HG03060 (cell line): Measurements from ENCODE around the gene EIF4E1B.
A peak's percentile ranks its signal among the peaks of the same experiment; 100 is the strongest.

Experiments
- ATAC-seq: cut with Tn5 transposase; IDR thresholded peaks from one replicate; pipeline ENCODE4 v1.9.1; 2021; ENCODE audit warnings: low read depth, moderate number of reproducible peaks; ENCODE audit not compliant: unreplicated experiment

EIF4E1B gene

DNA sequence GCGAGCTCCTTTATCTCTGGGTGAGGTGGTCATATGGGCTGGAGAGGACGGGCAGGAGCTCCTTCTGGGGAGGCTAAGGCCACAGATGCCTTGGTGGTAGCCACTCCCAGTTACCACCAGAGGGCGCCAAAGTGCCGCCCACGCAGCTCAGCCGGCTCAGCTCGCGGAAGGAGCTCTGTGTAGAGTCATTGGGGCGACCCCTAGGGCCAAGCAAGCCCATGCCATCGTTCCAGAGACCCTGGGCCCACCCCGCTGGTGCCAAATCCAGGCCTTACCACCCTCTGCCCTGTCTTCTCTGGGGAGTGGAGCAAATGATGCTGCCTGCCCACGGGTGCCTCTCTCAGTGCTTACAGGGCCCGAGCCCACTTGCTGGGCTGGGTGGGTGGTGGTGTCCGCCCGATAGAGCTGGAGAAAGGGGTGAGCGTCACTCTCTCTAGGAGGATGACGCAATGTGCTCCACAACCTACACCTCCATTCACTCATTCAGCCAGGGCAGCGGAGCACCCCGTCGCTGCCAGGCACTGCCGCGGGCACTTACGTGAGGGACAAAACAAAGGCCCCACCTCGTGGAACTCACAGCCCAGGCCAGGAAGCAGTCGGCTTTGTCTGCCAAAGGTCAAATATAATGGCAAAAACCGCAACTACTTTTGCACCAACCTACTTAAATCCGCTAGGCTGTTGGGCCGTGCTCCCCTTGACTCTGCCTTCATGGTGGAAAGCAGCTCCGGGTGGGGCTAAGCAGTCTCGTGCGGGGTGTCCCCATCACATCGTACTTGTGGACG is 30.6 kb downstream of the EIF4E1B start:
- ATAC-seq: peak; percentile 36

DNA sequence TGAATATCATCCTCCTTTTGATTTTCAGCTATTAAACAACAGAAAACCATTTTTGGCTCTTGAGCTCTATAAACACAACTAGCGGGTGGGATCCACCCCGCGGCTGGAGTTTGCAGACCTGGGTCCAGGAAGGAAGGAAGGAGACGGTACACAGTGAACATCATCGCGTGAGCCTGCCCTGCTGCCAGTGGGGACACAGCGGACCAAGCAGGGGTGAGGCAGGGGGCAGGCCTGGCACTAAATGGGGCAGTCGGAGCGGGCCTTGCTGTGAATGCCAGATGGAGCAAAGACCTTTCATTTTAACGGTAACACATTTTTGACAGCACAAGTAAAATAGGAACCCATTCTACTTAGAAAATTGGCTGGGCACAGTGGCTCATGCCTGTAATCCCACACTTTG is 31.2 kb downstream of the EIF4E1B start:
- ATAC-seq: no peak

DNA sequence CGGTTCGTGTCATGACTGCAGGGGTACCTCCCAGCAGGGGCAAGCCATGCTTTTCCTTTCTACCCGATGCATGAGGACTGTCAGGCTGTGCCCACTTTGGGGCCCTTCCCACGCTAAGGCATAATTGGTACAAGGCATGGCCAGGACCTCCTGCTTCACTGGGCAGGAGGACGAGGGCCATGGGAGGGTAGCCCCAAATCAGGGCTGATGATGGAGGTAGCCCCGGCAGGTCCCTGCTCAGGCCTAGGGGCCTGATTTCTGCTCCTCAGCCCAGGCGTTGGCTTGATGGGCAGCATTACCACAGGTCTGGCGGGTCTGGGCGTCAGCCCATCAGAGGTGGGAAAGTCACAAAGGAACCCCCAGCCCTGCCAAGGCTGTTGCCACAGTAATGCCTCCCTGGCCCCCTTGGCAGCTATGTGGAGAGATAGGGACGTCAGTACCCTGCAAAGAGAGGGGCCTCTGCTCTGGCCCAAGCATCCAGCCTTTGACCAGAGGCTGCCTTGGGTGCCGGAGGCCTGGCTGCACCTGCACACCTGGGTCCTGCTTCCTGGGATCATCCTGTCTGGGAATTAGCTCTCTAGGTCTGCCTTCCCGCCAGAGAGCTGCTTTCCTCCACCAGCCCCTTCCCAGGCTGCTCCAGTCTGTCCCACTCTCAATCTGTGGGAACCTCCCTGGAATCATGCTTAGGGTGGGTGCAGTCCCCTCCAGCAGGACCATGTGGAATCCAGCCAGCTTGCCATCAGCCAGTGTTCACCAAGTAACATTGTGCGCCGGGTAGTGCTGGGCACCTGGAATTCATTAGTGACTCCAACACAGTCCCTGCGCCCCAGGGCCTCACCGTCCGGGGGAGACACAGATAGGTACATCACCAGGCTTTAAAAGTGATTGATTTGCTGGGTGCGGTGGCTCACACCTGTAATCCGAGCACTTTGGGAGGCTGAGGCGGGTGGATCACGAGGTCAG is 32.2 kb downstream of the EIF4E1B start:
- ATAC-seq: no peak

DNA sequence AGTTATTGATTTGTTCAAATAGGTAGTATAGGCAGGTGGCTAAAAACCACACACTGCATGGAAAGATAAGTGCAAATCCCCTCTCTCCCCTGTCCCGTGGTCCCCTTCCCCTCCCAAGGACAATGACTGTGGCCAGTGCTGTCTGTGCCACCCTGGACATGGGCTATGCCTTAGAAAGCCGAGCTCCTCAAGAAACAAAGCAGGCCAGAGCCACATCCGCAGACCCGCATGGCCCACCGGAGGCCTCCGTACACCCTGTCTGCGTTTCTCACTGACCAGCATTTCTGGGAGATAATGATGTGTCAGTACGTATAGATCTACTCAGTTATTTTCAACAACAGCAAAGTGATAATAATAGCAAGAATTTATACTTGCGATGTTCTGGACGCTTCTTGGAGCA is 33.1 kb downstream of the EIF4E1B start:
- no peak for ATAC-seq

DNA sequence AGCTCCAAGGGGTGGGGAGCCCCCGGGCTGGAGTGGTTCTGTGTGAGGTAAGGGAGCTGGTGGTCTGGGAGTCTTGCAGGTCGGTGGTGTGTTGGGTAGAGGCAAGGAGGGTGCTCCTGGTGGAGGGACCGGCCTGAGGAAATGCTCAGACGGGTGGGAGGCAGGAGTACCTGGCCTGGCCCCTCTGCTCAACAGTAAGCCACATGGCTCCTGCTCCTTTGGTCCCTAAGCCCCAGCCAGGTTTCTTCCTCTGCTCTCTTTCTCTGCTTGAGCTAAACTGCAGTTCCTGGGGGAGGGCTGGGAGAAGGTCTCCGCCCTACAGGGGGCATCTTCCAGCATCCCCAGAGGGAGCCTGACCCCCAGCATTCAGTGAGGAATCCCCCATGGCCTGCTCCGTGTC is 34.0 kb downstream of the EIF4E1B start:
- no peak for ATAC-seq

DNA sequence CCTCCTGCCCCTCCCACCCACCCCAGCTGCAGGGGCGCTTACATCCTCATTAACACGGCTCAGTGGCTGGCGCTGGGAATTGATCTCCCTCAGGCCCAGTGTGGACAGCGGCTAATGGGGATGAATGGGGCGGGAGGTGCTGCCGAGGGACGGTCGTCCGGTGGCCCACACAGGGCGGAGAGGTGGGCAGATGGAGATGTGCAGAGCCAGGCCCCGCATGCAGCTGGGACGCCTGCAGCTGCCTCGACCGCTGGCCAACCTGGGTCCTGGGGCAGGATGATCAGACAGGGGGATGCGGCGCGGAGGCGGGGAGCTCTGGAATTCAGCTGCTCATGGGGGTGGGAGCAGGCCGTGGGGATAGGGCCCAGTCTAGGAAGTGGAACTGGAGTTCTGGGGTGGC is 34.4 kb downstream of the EIF4E1B start:
- no peak for ATAC-seq

DNA sequence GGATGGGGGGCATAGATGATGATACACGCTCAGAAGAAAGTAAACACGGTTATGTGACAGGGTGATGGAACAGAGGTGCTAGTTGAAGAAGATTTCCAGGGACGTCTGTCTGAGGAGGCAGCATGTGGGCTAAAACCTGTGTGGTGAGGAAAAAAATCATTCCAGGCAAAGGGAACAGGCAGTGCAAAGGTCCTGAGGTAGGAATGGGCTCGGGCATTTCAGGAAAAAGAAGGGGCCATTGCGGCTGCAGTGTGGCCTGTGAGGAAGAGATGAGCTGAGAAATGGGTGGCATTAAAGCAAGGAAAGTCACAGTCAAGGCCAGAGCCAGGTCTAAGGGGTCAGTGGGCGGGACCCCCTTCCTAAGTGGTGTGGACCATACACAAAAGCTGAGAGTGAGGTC is 35.0 kb downstream of the EIF4E1B start:
- ATAC-seq: no peak

DNA sequence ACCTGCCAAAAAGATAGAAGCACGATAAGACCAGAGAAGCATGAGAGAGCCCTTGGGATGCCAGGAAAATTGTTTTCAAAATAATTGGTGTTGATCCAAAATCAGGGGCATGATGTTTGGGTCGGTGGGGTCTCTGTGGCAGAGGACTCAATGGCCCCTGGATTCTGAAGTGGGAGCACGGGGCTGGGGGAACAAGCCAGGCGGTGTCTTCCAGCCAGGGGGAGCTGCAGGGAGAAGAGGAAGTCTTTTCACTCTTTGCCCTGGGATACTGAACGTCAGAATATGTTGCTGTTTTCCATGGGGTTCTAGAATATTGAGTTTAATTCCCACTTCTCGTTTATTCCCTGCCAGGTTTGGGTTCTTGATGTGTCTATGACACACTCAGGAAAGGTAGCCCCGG is 37.2 kb downstream of the EIF4E1B start:
- no peak for ATAC-seq

DNA sequence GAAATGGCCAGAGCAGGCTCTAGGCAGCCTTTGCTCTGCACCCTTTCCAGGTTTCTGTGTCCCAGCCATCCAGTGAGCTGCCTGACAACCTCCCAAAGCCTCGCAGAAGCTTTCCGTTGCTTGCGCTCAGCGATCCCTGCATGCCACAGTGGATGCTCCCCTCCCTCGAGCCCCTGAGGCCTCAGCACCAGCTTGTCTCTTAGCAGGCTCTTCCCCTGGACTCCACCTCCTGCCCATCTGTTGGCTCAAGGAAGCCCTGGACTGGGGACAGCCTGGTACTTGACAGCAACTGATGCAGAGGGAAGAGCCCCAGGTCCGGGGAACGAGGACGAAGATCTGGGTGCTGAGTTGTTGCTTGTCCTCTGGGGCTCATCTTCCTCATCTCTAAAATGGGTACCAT is 40.0 kb downstream of the EIF4E1B start:
- ATAC-seq: no peak

DNA sequence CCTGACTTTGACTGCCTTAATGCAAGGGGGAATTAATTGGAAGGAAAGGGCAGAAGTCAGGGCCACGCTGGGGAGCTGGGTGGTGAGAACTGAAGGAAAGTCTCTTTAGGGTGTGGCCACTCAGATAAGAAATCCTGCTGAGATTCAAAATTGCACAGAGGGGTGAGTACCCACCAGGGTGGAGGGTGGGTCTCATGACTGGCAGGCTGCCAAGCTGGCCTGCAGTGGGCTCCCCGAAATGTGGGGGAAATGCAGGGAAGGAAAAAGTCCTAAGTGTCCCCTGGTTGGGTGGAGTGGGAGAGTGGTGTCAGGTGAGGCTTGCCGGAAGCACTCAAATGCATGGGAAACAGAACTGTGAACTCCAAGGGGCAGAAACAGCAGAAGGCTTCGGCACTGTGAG is 40.9 kb downstream of the EIF4E1B start:
- ATAC-seq: no peak

DNA sequence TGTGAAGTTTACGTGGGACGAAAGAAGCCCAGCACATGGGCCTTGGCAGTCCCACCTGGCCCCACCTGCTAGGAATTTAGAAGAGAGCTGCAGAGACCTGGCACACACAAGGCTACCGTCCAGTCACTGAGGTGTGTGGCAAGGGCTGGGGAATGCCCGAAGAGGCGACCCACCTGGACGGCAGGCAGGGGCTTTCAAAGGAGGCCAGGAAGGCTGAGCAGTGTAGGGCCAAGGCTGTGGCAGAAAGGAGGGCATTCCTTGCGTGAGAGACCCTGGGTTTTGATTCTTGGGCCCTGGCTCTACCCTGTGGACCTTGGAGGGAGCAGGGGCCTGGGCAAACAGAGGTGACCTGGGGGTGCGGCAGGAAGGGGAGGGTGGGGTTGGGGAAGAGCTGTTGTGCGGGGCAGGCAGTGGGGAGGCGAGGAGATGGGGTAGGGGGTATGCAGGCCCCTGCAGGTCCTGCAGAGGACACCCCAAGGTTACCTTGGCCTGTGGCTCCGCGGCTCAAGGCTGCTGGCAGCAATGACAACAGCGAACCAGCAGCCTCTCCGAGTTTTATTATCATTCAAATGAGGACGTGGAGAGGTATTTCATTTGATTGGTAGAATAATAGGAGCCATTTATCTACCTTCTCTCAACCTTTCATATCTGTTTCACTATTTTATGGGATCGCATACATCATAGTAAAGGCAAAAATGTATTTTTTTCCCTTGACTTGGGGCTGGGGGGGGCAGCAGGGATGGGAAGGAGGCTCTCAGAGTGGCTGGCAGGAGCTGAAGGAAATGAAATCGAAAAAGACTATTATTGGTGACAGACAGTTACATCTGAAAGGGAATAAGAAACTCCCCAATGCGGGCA is 41.6 kb downstream of the EIF4E1B start:
- ATAC-seq: no peak

DNA sequence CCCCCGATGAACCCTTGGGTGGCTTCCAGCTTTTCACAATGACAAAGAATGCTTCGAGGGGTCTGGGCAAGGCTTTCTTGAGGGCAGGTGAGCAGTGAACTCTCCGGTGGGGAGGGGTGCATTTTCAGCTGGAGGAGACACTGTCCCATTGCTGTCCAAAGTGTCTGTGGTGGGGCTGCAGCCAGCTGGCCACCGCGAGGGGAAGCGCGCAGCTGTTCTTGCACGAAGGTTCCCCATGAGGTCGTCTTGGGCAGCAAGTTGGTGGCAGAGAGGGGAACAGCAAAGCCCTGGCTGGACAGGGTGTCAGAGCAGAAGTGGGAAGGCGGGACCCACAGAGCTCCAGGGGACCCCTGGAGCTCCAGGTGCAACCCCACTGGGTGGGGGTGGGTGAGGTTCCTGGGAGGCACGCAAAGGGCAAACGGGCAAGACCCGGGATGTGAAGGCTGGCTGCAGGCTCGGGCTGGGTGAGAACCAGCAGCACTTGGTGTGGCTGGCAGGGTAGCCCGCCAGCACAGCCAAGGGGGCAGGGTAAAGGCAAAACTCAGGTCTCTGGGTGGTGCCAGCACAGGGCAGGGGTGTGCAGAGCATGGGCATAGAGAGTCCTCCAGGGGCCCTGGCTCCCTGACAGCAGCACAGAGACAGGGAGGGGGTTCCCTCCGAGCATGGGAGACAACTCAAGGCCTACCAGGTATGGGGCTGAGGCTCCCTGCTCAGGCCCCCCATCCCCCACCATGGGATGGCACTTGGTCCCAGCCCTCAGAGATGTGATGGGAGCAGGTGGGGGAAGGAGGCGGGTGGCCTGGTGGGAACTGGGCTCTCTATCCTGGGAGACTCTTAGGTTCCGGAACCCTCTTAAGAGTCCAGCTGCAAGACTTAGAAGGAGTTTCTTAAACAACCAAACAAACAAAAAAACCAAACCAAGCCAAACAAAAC is 43.4 kb downstream of the EIF4E1B start:
- ATAC-seq: no peak

DNA sequence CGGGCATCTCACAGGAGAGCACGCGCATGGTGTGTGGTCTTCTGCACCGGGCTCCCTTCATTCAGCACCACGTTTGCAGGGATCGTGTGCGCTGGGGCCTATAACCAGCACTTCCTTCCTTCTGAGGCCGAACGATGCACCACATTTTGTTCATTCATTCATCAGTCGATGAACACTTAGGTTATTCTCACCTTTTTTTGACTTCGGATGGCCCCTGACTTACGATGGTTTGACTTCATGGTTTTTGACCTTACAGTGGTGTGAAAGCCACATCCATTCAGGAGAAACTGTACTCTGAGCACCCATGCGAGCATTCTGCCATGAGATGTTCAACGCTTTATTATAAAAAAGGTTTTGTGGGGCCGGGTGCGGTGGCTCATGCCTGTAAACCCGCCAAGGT is 44.3 kb downstream of the EIF4E1B start:
- ATAC-seq: no peak

DNA sequence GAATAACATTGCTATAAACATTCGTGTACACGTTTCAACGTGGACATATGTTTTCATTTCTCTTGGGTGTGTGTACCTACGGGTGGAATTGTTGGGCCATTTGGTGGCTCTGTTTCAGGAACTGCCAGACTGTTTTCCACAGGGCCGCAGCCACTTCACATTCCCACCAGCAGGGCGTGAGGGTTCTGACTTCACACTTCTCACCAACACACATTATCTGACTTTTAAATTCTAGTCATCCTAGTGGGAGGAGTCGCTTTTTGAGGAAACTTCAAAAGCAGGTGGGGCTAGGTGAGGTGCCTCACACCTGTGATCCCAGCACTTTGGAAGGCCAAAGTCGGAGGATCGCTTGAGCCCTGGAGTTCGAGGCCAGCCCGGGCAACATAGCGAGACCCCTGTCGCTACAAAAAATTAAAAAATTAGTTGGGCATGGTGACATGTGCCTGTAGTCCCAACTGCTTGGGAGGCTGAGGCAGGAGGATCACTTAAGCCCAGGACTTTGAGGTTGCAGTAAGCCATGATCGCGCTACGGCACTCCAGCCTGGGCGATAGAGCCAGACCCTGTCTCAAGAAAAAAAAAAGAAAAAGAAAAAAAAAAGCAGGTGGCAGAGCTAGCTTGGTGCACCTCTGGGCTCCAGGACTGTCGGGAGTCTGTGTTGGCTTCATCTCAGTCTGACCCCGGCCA is 45.3 kb downstream of the EIF4E1B start:
- ATAC-seq: no peak

DNA sequence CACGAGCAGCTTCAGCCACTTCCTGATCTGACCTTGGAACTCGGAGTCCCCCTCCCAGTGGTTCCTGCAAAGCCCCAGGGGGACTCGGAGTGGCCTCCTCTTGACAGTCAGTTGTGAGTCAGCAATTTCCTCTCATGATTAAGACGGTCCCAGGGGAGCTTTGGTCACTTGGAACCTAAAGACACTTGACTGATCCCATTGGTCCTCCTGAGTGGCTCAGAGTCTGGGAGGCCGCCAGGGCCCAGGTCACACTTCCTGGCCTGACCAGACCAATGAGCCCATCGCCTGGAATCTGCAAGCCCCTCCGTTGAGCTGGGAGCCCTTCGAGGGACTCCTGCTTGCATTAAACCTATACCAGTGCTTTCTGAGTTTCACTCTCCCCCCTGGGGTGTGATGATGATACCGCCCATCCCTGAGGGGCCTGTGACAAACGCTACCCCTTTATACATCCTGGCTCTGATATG is 45.9 kb downstream of the EIF4E1B start:
- peak; percentile 78 for ATAC-seq

DNA sequence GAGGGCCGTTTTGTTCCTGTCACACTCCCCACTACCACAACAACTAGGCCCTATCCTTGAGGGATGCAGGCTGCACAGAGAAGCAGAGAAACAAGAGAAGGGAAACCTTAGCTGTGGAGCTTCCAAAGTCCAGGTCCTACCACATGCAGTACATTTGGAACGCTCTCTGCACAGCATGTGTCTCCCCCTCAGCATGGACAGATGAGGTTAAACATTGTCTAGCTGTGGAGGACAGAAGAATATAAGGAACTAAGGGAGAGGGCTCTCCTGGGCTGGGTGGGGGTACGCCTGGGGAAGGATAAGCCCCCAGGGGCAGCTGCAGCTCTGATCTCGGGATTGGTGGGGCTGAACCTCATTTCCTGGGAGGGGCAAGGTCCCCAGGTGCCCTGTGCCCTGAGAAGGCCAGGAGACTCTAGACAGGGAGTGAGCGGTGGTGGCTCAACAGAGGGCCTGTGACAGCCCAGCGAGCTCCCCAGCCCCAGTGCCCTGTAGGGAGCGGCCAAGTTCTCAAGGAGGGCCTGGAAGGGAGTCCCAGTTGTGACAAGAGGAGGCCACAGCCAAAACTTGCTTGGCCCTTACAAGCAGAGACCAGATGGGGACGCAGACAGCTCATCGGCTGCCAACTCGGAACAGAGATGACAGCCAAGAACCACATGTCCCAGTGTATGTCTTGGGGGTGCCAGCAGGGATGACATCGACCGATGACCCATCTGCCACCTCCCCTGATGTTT is 46.9 kb downstream of the EIF4E1B start:
- no peak for ATAC-seq

DNA sequence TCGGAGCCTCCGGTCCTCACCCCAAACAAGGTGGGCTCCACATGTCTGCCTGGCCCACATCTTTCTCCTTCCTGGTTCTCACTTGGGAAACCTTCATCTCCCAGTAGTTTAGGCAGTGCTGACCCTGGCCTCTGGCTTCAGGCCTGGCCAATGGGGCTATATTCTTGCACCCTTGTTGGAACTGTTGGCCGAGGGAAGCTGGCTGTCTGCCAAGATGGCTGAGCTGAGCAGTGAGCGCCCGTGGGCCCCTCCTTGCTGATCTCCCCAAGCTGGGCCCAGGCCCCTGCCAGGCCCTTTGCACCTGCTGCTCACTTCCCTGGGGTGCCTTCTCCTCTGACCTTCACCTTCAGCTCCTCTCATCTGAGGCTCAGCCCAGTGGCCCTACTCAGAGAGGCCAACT is 48.1 kb downstream of the EIF4E1B start:
- ATAC-seq: no peak
